HG03354 (cell line): ENCODE measurements around the gene LILRB1.
"Not testable (repeated sequence)": the region's sequence is repeated elsewhere in the genome, so short reads cannot be mapped to it uniquely, and the experiment has no call there.

ENCODE experiments used
- ATAC-seq: cut with Tn5 transposase; IDR thresholded peaks from one replicate; pipeline ENCODE4 v1.9.1; 2021; ENCODE audit warnings: mild to moderate bottlenecking; ENCODE audit not compliant: unreplicated experiment, poor library complexity, severe bottlenecking

The LILRB1 gene

GRCh38 chr19:54622431-54622830 lies 7.9 kb upstream of the LILRB1 start:
- ATAC-seq = no peak

- ATAC-seq = peak; percentile 36
Measured at GRCh38 chr19:54624234-54624633, 6.0 kb upstream of the LILRB1 start.

- ATAC-seq = peak; percentile 51
Measured at GRCh38 chr19:54624934-54625730, 5.2 kb upstream of the LILRB1 start.

GRCh38 chr19:54626757-54627156 lies 3.5 kb upstream of the LILRB1 start:
- ATAC-seq = no peak

- not testable (repeated sequence) for ATAC-seq
Measured at GRCh38 chr19:54627912-54628311, 2.4 kb upstream of the LILRB1 start.

GRCh38 chr19:54630782-54631181 lies 498 bp downstream of the LILRB1 start:
- ATAC-seq = no peak

GRCh38 chr19:54631489-54632337 lies 1.4 kb downstream of the LILRB1 start:
- ATAC-seq = not testable (repeated sequence)

- not testable (repeated sequence) for ATAC-seq
Measured at GRCh38 chr19:54632517-54632916, 2.2 kb downstream of the LILRB1 start.

- no peak for ATAC-seq
Measured at GRCh38 chr19:54633401-54633800, 3.1 kb downstream of the LILRB1 start.

- not testable (repeated sequence) for ATAC-seq
Measured at GRCh38 chr19:54636081-54636480, 5.8 kb downstream of the LILRB1 start.

GRCh38 chr19:54638683-54639082 lies 8.4 kb downstream of the LILRB1 start:
- no peak for ATAC-seq

- ATAC-seq = not testable (repeated sequence)
Measured at GRCh38 chr19:54642953-54643352, 12.7 kb downstream of the LILRB1 start.

GRCh38 chr19:54643583-54643982 lies 13.3 kb downstream of the LILRB1 start:
- not testable (repeated sequence) for ATAC-seq

- no peak for ATAC-seq
Measured at GRCh38 chr19:54644056-54644455, 13.8 kb downstream of the LILRB1 start.

- ATAC-seq = no peak
Measured at GRCh38 chr19:54646331-54646841, 16.1 kb downstream of the LILRB1 start.

GRCh38 chr19:54648129-54648528 lies 17.8 kb downstream of the LILRB1 start:
- ATAC-seq = no peak

- no peak for ATAC-seq
Measured at GRCh38 chr19:54650108-54650655, 19.9 kb downstream of the LILRB1 start.

- ATAC-seq = no peak
Measured at GRCh38 chr19:54653181-54653809, 23.0 kb downstream of the LILRB1 start.

GRCh38 chr19:54654447-54655321 lies 24.4 kb downstream of the LILRB1 start:
- no peak for ATAC-seq
